Breast epithelium (tissue), 4 donors: ENCODE data around the gene EIF5A2. TPM values are rescaled to one million over a fixed set of nuclear protein-coding genes. Genes with fewer than 3 reads are reported as not detected.
"Not testable (repeated sequence)": the region's sequence is repeated elsewhere in the genome, so short reads cannot be mapped to it uniquely, and the experiment has no call there.

Experiments
- DNase-seq, 2 donors: peaks; one replicate each; pipeline ENCODE4 v3.0.0-alpha.2; 2019; ENCODE audit warnings: low spot score in 2 of 2
- H3K27ac ChIP-seq, 2 donors: fragments of 200-600 bp; sonication (generic) in 1 of 2; one replicate each; pipeline ENCODE4 v1.5.1; 2016 to 2019; ENCODE audit warnings: mild to moderate bottlenecking in 1 of 2
- H3K27me3 ChIP-seq, 2 donors: fragments of 200-600 bp; sonication (generic) in 1 of 2; one replicate each; pipeline versions ENCODE4 v1.5.1 to v1.6.0; 2017 to 2019; ENCODE audit warnings: control low read depth in 1 of 2, mild to moderate bottlenecking in 1 of 2
- H3K36me3 ChIP-seq: fragments of 200-600 bp; one replicate; pipeline ENCODE4 v1.5.1; 2019
- H3K4me1 ChIP-seq, 2 donors: fragments of 200-600 bp; sonication (generic); one replicate each; pipeline ENCODE4 v1.5.1; 2016 to 2019; ENCODE audit warnings: control low read depth in 1 of 2
- H3K4me3 ChIP-seq, 3 donors: fragments of 200-600 bp; sonication (generic); 1 replicate in 2 of 3; 2 replicates in 1 of 3; pipeline ENCODE4 v1.5.1; 2016 to 2019; ENCODE audit warnings: mild to moderate bottlenecking in 3 of 3, moderate library complexity in 2 of 3
- H3K9me3 ChIP-seq, 2 donors: fragments of 200-600 bp; sonication (generic) in 1 of 2; one replicate each; pipeline ENCODE4 v1.5.1; 2016 to 2019; ENCODE audit warnings: control low read depth in 1 of 2
- CTCF ChIP-seq, 3 donors: fragments of 450-650 bp; IDR thresholded peaks; one replicate each; pipeline ENCODE4 v1.5.1; 2016 to 2017; ENCODE audit warnings: antibody characterized with exemption in 3 of 3, mild to moderate bottlenecking in 3 of 3, moderate library complexity in 3 of 3
- POLR2A ChIP-seq: fragments of 450-650 bp; IDR thresholded peaks from one replicate; pipeline ENCODE4 v1.6.1; 2016; ENCODE audit warnings: antibody characterized with exemption, mild to moderate bottlenecking, moderate library complexity
- POLR2AphosphoS5 ChIP-seq, 3 donors: sonication (generic); formaldehyde crosslinking; IDR thresholded peaks; one replicate each; pipeline ENCODE4 v1.6.1; 2017; ENCODE audit warnings: antibody characterized with exemption in 3 of 3
- intact Hi-C: fragments of 100-400 bp; cut with DNase I; formaldehyde crosslinking; loops from one replicate; pipeline ENCODE4 v1.15.1; 2023; ENCODE audit warnings: low total_unique reads
- total RNA-seq, 3 donors: library from RNA; depleted of rRNA; stranded (reverse); fragments of >200 nt; gene quantifications; one replicate each; pipeline ENCODE4 v1.1.0, GENCODE V29; 2016

EIF5A2 gene
- total RNA-seq, 3 donors from 2014 or later = 4.7 to 7.4 (median 5.2) TPM

GRCh38 chr3:170896781-170897180, 11.7 kb downstream of the EIF5A2 start:
- DNase-seq = no peak
- no peaks in the 10 kb centered on the region for H3K27me3 ChIP-seq
- no peak overlapping the region for H3K27ac ChIP-seq
- no peak overlapping the region for H3K4me3 ChIP-seq
- intact Hi-C loops = no loop called here
- no peaks in the 10 kb centered on the region for H3K9me3 ChIP-seq
- H3K36me3 ChIP-seq = no peaks in the 10 kb centered on the region
- no peak for TF ChIP-seq POLR2A
- TF ChIP-seq CTCF (IDR thresholded peaks at IDR 0.05) = no peak
- no peak for TF ChIP-seq POLR2AphosphoS5 (IDR thresholded peaks at IDR 0.05)
- no peaks in the 10 kb centered on the region for H3K4me1 ChIP-seq

- H3K9me3 ChIP-seq, H3K27ac ChIP-seq, H3K4me1 ChIP-seq, intact Hi-C loops, H3K27me3 ChIP-seq, H3K36me3 ChIP-seq, H3K4me3 ChIP-seq, DNase-seq: not testable (repeated sequence)
Observed at GRCh38 chr3:170896333-170896732, 12.1 kb downstream of the EIF5A2 start.

GRCh38 chr3:170893895-170894294, 14.5 kb downstream of the EIF5A2 start:
- H3K27ac ChIP-seq = no peak overlapping the region
- no peaks in the 10 kb centered on the region for H3K4me1 ChIP-seq
- H3K4me3 ChIP-seq = no peak overlapping the region
- H3K27me3 ChIP-seq = no peaks in the 10 kb centered on the region
- intact Hi-C loops = no loop called here
- no peak for DNase-seq
- H3K36me3 ChIP-seq = no peaks in the 10 kb centered on the region
- no peaks in the 10 kb centered on the region for H3K9me3 ChIP-seq
- TF ChIP-seq CTCF (IDR thresholded peaks at IDR 0.05) = no peak
- no peak for TF ChIP-seq POLR2A
- no peak for TF ChIP-seq POLR2AphosphoS5 (IDR thresholded peaks at IDR 0.05)

GRCh38 chr3:170889630-170890029, 18.8 kb downstream of the EIF5A2 start:
- Histone ChIP-seq H3K27ac (no peak overlapping the region), H3K4me1 (no peaks in the 10 kb centered on the region), H3K9me3 (no peaks in the 10 kb centered on the region), H3K4me3 (no peak overlapping the region), H3K36me3 (no peaks in the 10 kb centered on the region), H3K27me3 (no peaks in the 10 kb centered on the region)
- intact Hi-C loops = no loop called here
- TF ChIP-seq POLR2A = no peak
- no peak for TF ChIP-seq POLR2AphosphoS5 (IDR thresholded peaks at IDR 0.05)
- no peak for DNase-seq

- intact Hi-C loops = no loop called here
- no peaks in the 10 kb centered on the region for H3K36me3 ChIP-seq
- H3K27me3 ChIP-seq = no peaks in the 10 kb centered on the region
- H3K4me1 ChIP-seq = no peaks in the 10 kb centered on the region
- no peak overlapping the region for H3K27ac ChIP-seq
- H3K9me3 ChIP-seq = no peaks in the 10 kb centered on the region
- TF ChIP-seq POLR2AphosphoS5 (IDR thresholded peaks at IDR 0.05) (no peak), CTCF (IDR thresholded peaks at IDR 0.05) (no peak), POLR2A (no peak)
- no peak overlapping the region for H3K4me3 ChIP-seq
- no peak for DNase-seq
Observed at GRCh38 chr3:170889132-170889531, 19.3 kb downstream of the EIF5A2 start.

GRCh38 chr3:170884109-170884930, 24.1 kb downstream of the EIF5A2 start:
- intact Hi-C loops, DNase-seq, H3K27ac ChIP-seq, H3K4me3 ChIP-seq, H3K9me3 ChIP-seq, H3K36me3 ChIP-seq, H3K27me3 ChIP-seq, H3K4me1 ChIP-seq: not testable (repeated sequence)

- intact Hi-C loops = not testable (repeated sequence)
Observed at GRCh38 chr3:170878688-170879087, 29.7 kb downstream of the EIF5A2 start.

GRCh38 chr3:170877311-170877710, 31.1 kb downstream of the EIF5A2 start:
- H3K36me3 ChIP-seq, H3K4me3 ChIP-seq, H3K9me3 ChIP-seq, H3K27me3 ChIP-seq, intact Hi-C loops, H3K4me1 ChIP-seq, DNase-seq, H3K27ac ChIP-seq: not testable (repeated sequence)

More at GRCh38 chr3:170878688-170879087, 29.7 kb downstream of the EIF5A2 start:
- not testable (repeated sequence) for H3K36me3 ChIP-seq, DNase-seq, H3K4me3 ChIP-seq, H3K9me3 ChIP-seq, H3K27ac ChIP-seq, H3K27me3 ChIP-seq, H3K4me1 ChIP-seq
